Activated CD4-positive, CD25-positive, alpha-beta regulatory T cell treated with anti-CD3 and anti-CD28 coated beads, Interleukin-2, amount 50 U/mL, for 72 hours (primary cell): ENCODE measurements around the gene DOCK2.

ENCODE experiments used
- DNase-seq: peaks from one replicate; pipeline ENCODE4 v3.0.0; 2021

DOCK2 gene

GRCh38 chr5:169694091-169694625, 57.1 kb downstream of the DOCK2 start:
- no peak for DNase-seq

GRCh38 chr5:169695025-169695625, 58.0 kb downstream of the DOCK2 start:
- DNase-seq, result no peak

GRCh38 chr5:169695919-169696490, 58.9 kb downstream of the DOCK2 start:
- no peak for DNase-seq

GRCh38 chr5:169696621-169697510, 59.8 kb downstream of the DOCK2 start:
- no peak for DNase-seq

GRCh38 chr5:169697511-169697890, 60.4 kb downstream of the DOCK2 start:
- DNase-seq, result no peak

- DNase-seq, result no peak
These were observed 60.9 kb downstream of the DOCK2 start for GRCh38 chr5:169697976-169698375.

- no peak for DNase-seq
These were observed 63.5 kb downstream of the DOCK2 start for GRCh38 chr5:169700611-169701010.

GRCh38 chr5:169701910-169702451, 64.9 kb downstream of the DOCK2 start:
- no peak for DNase-seq

GRCh38 chr5:169702693-169703481, 65.8 kb downstream of the DOCK2 start:
- DNase-seq, result no peak

GRCh38 chr5:169703813-169704212, 66.7 kb downstream of the DOCK2 start:
- DNase-seq, result no peak

- DNase-seq, result no peak
These were observed 68.2 kb downstream of the DOCK2 start for GRCh38 chr5:169705322-169705721.

- DNase-seq, result no peak
These were observed 69.0 kb downstream of the DOCK2 start for GRCh38 chr5:169706071-169706470.

- DNase-seq, result no peak
These were observed 69.8 kb downstream of the DOCK2 start for GRCh38 chr5:169706758-169707450.

GRCh38 chr5:169707686-169708085, 70.6 kb downstream of the DOCK2 start:
- no peak for DNase-seq

- no peak for DNase-seq
These were observed 73.6 kb downstream of the DOCK2 start for GRCh38 chr5:169710675-169711074.

- DNase-seq, result no peak
These were observed 74.6 kb downstream of the DOCK2 start for GRCh38 chr5:169711551-169712225.

- DNase-seq, result no peak
These were observed 75.4 kb downstream of the DOCK2 start for GRCh38 chr5:169712428-169712827.

GRCh38 chr5:169716287-169716686, 79.2 kb downstream of the DOCK2 start:
- DNase-seq, result no peak

- no peak for DNase-seq
These were observed 80.2 kb downstream of the DOCK2 start for GRCh38 chr5:169717288-169717687.

- no peak for DNase-seq
These were observed 82.6 kb downstream of the DOCK2 start for GRCh38 chr5:169719360-169720314.
